HCT116 (cell line): Measurements from ENCODE around the gene MAP3K7CL. TPM values are rescaled to one million over a fixed set of nuclear protein-coding genes. Genes with fewer than 3 reads are reported as not detected.
"Not testable (repeated sequence)": the region's sequence is repeated elsewhere in the genome, so short reads cannot be mapped to it uniquely, and the experiment has no call there.

ENCODE experiments used
- ATAC-seq: fragments of 200-7000 bp; cut with Tn5 transposase; 2 replicates; pipeline ENCODE4 v1.9.1; 2020; ENCODE audit warnings: mild to moderate bottlenecking, moderate library complexity
- BruUV-seq: library from RNA; stranded (reverse); fragments of 400-500 nt; replicated peaks from 2 replicates; lab custom pipeline; 2021; lab: Mats Ljungman, UMichigan
- CTCF ChIA-PET: fragments of 300-600 bp; sonication (Branson Sonifier 250); formaldehyde crosslinking; loops from one replicate; lab custom pipeline; 2021; ENCODE audit warnings: antibody characterized with exemption; lab: Charles Lee
- POLR2A ChIA-PET: fragments of 300-600, 350-600 bp; sonication (Branson Sonifier 250); formaldehyde crosslinking; loops from one replicate; lab custom pipeline; 2021; ENCODE audit warnings: antibody characterized with exemption; lab: Charles Lee
- RAD21 ChIA-PET, 2 experiments: fragments of 300-600 bp; sonication (Branson Sonifier 250); formaldehyde crosslinking; loops; one replicate each; lab custom pipeline; 2023; ENCODE audit warnings: low total read pairs in 2 of 2; ENCODE audit not compliant: uncharacterized antibody in 2 of 2, unreplicated experiment in 2 of 2, low non-redundant PET in 1 of 2; lab: Charles Lee
- DNase-seq: peaks from one replicate; pipeline ENCODE4 v3.0.0-alpha.2; 2010; ENCODE audit warnings: low read depth, low spot score
- H2AFZ ChIP-seq: fragments of 200-600 bp; shearing (Covaris generic), sonication (generic); 2 replicates; pipeline ENCODE4 v1.6.1; 2017; ENCODE audit warnings: low read depth, mixed run types, mixed read lengths, antibody characterized with exemption, low read length; ENCODE audit not compliant: poor library complexity, severe bottlenecking
- H3K27ac ChIP-seq: 2 replicates; pipeline ENCODE4 v1.5.1; 2012; ENCODE audit warnings: low read depth, low read length
- H3K27me3 ChIP-seq: fragments of 200-600 bp; sonication (generic); 2 replicates; pipeline ENCODE4 v1.6.1; 2016; ENCODE audit warnings: mixed run types, low read length, mixed read lengths; ENCODE audit not compliant: insufficient read depth
- H3K36me3 ChIP-seq, 2 experiments: fragments of 200-500 bp in 1 of 2; fragments of 200-600 bp in 1 of 2; sonication (Bioruptor generic) in 1 of 2; sonication (generic) in 1 of 2; 2 replicates each; pipeline versions ENCODE4 v1.5.1 to v1.6.1; 2014 to 2016; ENCODE audit warnings: low read length in 2 of 2, inconsistent platforms in 1 of 2, mixed read lengths in 1 of 2, mixed run types in 1 of 2; ENCODE audit not compliant: insufficient read depth in 2 of 2, control insufficient read depth in 1 of 2
- H3K4me1 ChIP-seq, 2 experiments: fragments of 200-600 bp in 1 of 2; sonication (generic) in 1 of 2; 2 replicates each; pipeline versions ENCODE4 v1.5.1 to v1.6.1; 2012 to 2017; ENCODE audit warnings: low read length in 2 of 2, inconsistent platforms in 1 of 2, mild to moderate bottlenecking in 1 of 2, mixed read lengths in 1 of 2, mixed run types in 1 of 2, moderate library complexity in 1 of 2; ENCODE audit not compliant: insufficient read depth in 2 of 2, control insufficient read depth in 1 of 2
- H3K4me2 ChIP-seq: fragments of 200-600 bp; sonication (generic); 2 replicates; pipeline ENCODE4 v1.6.1; 2017; ENCODE audit warnings: mixed run types, low read length, mixed read lengths
- H3K4me3 ChIP-seq, 2 experiments: fragments of 200-600 bp in 1 of 2; sonication (generic) in 1 of 2; replicated peaks in 1 of 2; 2 replicates each; pipeline ENCODE4 v1.5.1; 2011 to 2016; ENCODE audit warnings: low read length in 2 of 2, control low read depth in 1 of 2, low read depth in 1 of 2, mild to moderate bottlenecking in 1 of 2, mixed read lengths in 1 of 2, mixed run types in 1 of 2
- H3K79me2 ChIP-seq: fragments of 200-600 bp; sonication (generic); 2 replicates; pipeline ENCODE4 v1.6.1; 2017; ENCODE audit warnings: mild to moderate bottlenecking, mixed run types, low read length, moderate library complexity, mixed read lengths; ENCODE audit not compliant: insufficient read depth
- H3K9ac ChIP-seq: fragments of 200-600 bp; sonication (generic); 2 replicates; pipeline ENCODE4 v1.6.1; 2016; ENCODE audit warnings: low read length, mixed read lengths
- H3K9me2 ChIP-seq: fragments of 200-600 bp; sonication (generic), shearing (Covaris generic); 2 replicates; pipeline ENCODE4 v1.6.1; 2017; ENCODE audit warnings: mixed run types, mild to moderate bottlenecking, moderate library complexity; ENCODE audit not compliant: insufficient read depth
- H3K9me3 ChIP-seq, 2 experiments: fragments of 200-500 bp in 1 of 2; fragments of 200-600 bp in 1 of 2; sonication (Bioruptor generic) in 1 of 2; sonication (generic) in 1 of 2; 2 replicates each; pipeline ENCODE4 v1.6.1; 2014 to 2017; ENCODE audit warnings: low read length in 2 of 2, mixed read lengths in 2 of 2, inconsistent platforms in 1 of 2, low read depth in 1 of 2, mild to moderate bottlenecking in 1 of 2, mixed run types in 1 of 2, moderate library complexity in 1 of 2; ENCODE audit not compliant: control insufficient read depth in 1 of 2, insufficient read depth in 1 of 2
- H4K20me1 ChIP-seq: fragments of 200-600 bp; sonication (generic), shearing (Covaris generic); 2 replicates; pipeline ENCODE4 v1.6.1; 2017; ENCODE audit warnings: mixed run types, mild to moderate bottlenecking, moderate library complexity; ENCODE audit not compliant: insufficient read depth
- ATF3 ChIP-seq: IDR thresholded peaks from 2 replicates; pipeline ENCODE4 v1.6.1; 2012
- CBX3 ChIP-seq: IDR thresholded peaks from 2 replicates; pipeline ENCODE4 v1.6.1; 2012; ENCODE audit warnings: low read depth
- EZH2phosphoT487 ChIP-seq: fragments of 200-600 bp; IDR thresholded peaks from 2 replicates; pipeline ENCODE4 v1.6.1; 2018; ENCODE audit warnings: antibody characterized with exemption, borderline replicate concordance
- MAX ChIP-seq: IDR thresholded peaks from 2 replicates; pipeline ENCODE4 v1.6.1; 2012
- POLR2A ChIP-seq: IDR thresholded peaks from 2 replicates; pipeline ENCODE4 v1.7.0; 2011; ENCODE audit warnings: borderline replicate concordance; ENCODE audit not compliant: insufficient read depth, insufficient read length; ENCODE audit errors: extremely low read depth
- SIN3A ChIP-seq: IDR thresholded peaks from 2 replicates; pipeline ENCODE4 v1.6.1; 2012; ENCODE audit warnings: low read depth
- YY1 ChIP-seq: IDR thresholded peaks from 2 replicates; pipeline ENCODE4 v1.6.1; 2011; ENCODE audit warnings: low read length, low read depth, moderate library complexity, mild to moderate bottlenecking; ENCODE audit not compliant: insufficient replicate concordance; ENCODE audit errors: extremely low read depth
- ZBTB33 ChIP-seq: IDR thresholded peaks from 2 replicates; pipeline ENCODE4 v1.6.1; 2011; ENCODE audit warnings: mild to moderate bottlenecking, low read length, moderate library complexity; ENCODE audit not compliant: insufficient replicate concordance; ENCODE audit errors: extremely low read depth
- intact Hi-C: fragments of 100-400 bp; cut with micrococcal nuclease; formaldehyde crosslinking; loops from 2 replicates; pipeline ENCODE4 v1.10.0; 2022
- total RNA-seq: library from RNA; stranded (reverse); gene quantifications from one replicate; pipeline ENCODE4 v1.2.1, GENCODE V29; 2021; ENCODE audit not compliant: unreplicated experiment
- TF ChIP-seq, protein P1 (sequence below), 3 experiments: fragments of 200-600 bp in 1 of 3; sonication (generic) in 1 of 3; IDR thresholded peaks in 2 of 3; conservative IDR thresholded peaks in 1 of 3; 2 replicates each; pipeline ENCODE4 v1.5.1; 2012 to 2017; ENCODE audit warnings: low read depth in 2 of 3, low read length in 2 of 3, antibody characterized with exemption in 1 of 3, borderline replicate concordance in 1 of 3, control low read depth in 1 of 3, mild to moderate bottlenecking in 1 of 3, mixed read lengths in 1 of 3, mixed run types in 1 of 3, moderate library complexity in 1 of 3; ENCODE audit not compliant: insufficient read depth in 1 of 3

Gene MAP3K7CL
- total RNA-seq, 1 experiment from 2014 or later, result 0.57 TPM

DNA sequence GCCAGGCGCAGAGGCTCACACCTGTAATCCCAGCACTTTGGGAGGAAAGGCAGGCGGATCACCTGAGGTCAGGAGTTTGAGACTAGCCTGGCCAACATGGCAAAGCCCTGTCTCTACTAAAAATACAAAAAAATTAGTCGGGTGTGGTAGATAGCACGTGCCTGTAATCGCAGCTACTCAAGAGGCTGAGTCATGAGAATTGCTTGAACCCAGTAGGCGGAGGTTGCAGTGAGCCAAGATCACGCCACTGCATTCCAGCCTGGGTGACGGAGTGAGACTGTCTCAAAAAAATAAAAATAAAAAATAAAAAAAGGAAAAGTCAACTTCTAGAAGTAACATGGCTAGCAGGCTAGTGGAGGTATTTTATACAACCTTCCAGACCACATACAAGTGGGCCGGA lies 32.4 kb downstream of the MAP3K7CL start:
- DNase-seq, POLR2A ChIA-PET, H4K20me1 ChIP-seq, H3K27me3 ChIP-seq, RAD21 ChIA-PET, H3K4me3 ChIP-seq, H3K36me3 ChIP-seq, H3K9me3 ChIP-seq, H3K9ac ChIP-seq, H3K9me2 ChIP-seq, BruUV-seq, H3K27ac ChIP-seq, H3K79me2 ChIP-seq: not testable (repeated sequence)
- CTCF ChIA-PET, result interaction anchor here (1.4 to 3.3 kb wide), 3 partner anchors 13 to 209 kb away, joined by 3 to 35 read pairs (median 5); no protein-coding TSS in a partner anchor
- peak overlapping the region; percentile 93 for H2AFZ ChIP-seq
- intact Hi-C loops, result loop anchor here (5.0 to 10.0 kb wide), 3 partner anchors 71 to 1922 kb away; no protein-coding TSS in a partner anchor
- TF ChIP-seq MAX, result peak; percentile 39; the same call in 1 of the 2 replicates
- peaks cover 8 to 20% of the 10 kb centered on the region in 2 experiments for H3K4me1 ChIP-seq
- ATAC-seq, result peak; percentile 71
- H3K4me2 ChIP-seq, result peak overlapping the region; percentile 35; the same call in 1 of the 2 replicates

DNA sequence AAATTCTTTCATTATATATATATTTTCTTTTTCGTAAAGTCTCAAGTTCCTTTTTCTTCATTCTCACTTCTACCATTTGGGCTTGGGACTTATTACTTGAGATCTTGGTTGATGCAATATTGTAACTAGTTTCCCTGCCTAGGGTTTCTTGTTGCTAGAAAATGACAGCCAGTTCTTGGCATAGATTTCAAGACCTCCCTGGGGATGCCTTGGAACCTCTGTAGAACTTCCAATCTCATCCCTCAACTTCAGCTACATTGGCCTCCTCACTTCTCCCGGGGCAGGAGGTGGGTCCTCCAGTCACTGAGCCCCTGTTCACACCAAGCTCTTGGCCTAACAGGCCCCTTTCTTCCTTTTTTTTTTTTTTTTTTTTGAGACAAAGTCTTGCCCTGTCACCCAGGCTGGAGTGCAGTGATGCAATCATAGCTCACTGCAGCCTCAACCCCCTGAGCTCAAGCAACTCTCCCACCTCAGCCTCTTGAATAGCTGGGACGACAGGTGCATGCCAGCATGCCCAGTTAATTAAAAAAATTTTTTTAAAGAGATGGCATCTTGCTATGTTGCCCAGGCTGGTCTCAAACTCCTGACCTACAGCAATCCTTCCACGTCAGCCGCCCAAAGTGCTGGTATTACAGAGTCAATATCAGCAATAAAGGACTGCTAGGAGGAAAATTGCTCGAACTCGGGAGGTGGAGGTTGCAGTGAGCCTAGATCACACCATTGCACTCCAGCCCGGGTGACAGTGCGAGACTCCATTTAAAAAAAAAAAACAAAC lies 33.1 kb downstream of the MAP3K7CL start:
- peak overlapping the region; percentile 99 for H2AFZ ChIP-seq
- H3K36me3 ChIP-seq, result no peaks in the 10 kb centered on the region
- H4K20me1 ChIP-seq, result no peaks in the 10 kb centered on the region
- H3K79me2 ChIP-seq, result no peaks in the 10 kb centered on the region
- ChIA-PET CTCF (interaction anchor here (0.7 to 3.3 kb wide), 18 partner anchors 8 to 213 kb away, joined by 3 to 42 read pairs (median 4); no protein-coding TSS in a partner anchor), RAD21 (interaction anchor here (0.6 to 1.7 kb wide), 3 partner anchors 186 to 253 kb away, joined by 3 to 5 read pairs (median 4); no protein-coding TSS in a partner anchor), POLR2A (interaction anchor here (0.7 to 1.3 kb wide), 3 partner anchors 75 to 136 kb away, joined by 3 to 5 read pairs (median 5); partner anchors contain the start of gene CCT8)
- ATAC-seq (no peak), DNase-seq (no peak)
- peaks cover 10 to 27% of the 10 kb centered on the region in 2 experiments for H3K4me1 ChIP-seq
- no peaks in the 10 kb centered on the region for H3K27me3 ChIP-seq
- no peak overlapping the region for H3K9ac ChIP-seq
- H3K27ac ChIP-seq, result no peak overlapping the region
- H3K9me3 ChIP-seq, result no peaks in the 10 kb centered on the region
- intact Hi-C loops, result loop anchor here (1.0 to 10.0 kb wide), 5 partner anchors 71 to 1921 kb away; no protein-coding TSS in a partner anchor
- no TSS peak for BruUV-seq
- no peak overlapping the region for H3K4me3 ChIP-seq
- H3K9me2 ChIP-seq, result no peaks in the 10 kb centered on the region
- H3K4me2 ChIP-seq, result peak overlapping the region; percentile 35; the same call in 1 of the 2 replicates
- TF ChIP-seq POLR2A, result no peak
- no peak for TF ChIP-seq YY1
- no peak for TF ChIP-seq EZH2phosphoT487
- no peak for TF ChIP-seq CBX3
- TF ChIP-seq MAX, result no peak
- no peak for TF ChIP-seq ATF3
- TF ChIP-seq ZBTB33, result no peak
- TF ChIP-seq SIN3A, result no peak
- TF ChIP-seq, protein P1, sequence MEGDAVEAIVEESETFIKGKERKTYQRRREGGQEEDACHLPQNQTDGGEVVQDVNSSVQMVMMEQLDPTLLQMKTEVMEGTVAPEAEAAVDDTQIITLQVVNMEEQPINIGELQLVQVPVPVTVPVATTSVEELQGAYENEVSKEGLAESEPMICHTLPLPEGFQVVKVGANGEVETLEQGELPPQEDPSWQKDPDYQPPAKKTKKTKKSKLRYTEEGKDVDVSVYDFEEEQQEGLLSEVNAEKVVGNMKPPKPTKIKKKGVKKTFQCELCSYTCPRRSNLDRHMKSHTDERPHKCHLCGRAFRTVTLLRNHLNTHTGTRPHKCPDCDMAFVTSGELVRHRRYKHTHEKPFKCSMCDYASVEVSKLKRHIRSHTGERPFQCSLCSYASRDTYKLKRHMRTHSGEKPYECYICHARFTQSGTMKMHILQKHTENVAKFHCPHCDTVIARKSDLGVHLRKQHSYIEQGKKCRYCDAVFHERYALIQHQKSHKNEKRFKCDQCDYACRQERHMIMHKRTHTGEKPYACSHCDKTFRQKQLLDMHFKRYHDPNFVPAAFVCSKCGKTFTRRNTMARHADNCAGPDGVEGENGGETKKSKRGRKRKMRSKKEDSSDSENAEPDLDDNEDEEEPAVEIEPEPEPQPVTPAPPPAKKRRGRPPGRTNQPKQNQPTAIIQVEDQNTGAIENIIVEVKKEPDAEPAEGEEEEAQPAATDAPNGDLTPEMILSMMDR (IDR thresholded peaks at IDR 0.05 in 2 of 3, conservative IDR thresholded peaks at IDR 0.05 in 1 of 3; ENCODE audit: borderline replicate concordance in 1 of 3, insufficient read depth in 1 of 3, low read depth in 2 of 3, low read length in 2 of 3), result no peak
